Measurements from ENCODE around the gene PHTF2.

The PHTF2 gene

GRCh38 chr7:77806425-77806824 is 7.9 kb downstream of the PHTF2 start:
- TF ChIP-seq POLR2AphosphoS5 (IDR thresholded peaks at IDR 0.05; ENCODE audit: low read depth, low read length): no peak
- TF ChIP-seq POU2F2 (IDR thresholded peaks at IDR 0.05; ENCODE audit: low read depth, low read length): no peak
- no peak for TF ChIP-seq SPI1 (IDR thresholded peaks at IDR 0.05; ENCODE audit: low read depth, low read length)
- TF ChIP-seq TAF1 (IDR thresholded peaks at IDR 0.05; ENCODE audit: low read depth, low read length): no peak
- TF ChIP-seq PAX5 (IDR thresholded peaks at IDR 0.05; ENCODE audit: insufficient read depth, low read length, severe bottlenecking): no peak
- no peak for TF ChIP-seq POLR2A (IDR thresholded peaks at IDR 0.05; ENCODE audit: low read depth, low read length)
- FAIRE-seq (no peak), DNase-seq (ENCODE audit: insufficient read length, low spot score) (no peak)

DNA sequence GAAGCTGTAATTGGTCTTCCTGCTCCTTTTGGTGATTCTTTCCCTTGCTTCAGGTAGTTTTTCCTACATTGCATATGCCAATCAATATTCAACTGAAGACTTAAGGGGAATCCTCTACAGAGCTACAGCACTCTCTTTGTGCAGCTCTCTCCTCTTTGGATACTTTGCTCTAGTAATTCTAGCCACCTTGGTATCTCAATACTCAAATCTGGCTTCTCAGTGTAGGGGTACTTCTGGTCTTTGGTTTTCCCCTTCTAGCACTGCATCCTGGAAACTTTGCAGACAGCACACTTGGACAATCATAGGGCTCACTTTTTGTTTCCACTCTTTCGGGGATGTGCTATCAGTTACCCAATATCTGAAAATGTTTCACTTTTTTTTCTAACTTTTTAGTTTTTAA is 9.9 kb downstream of the PHTF2 start:
- TF ChIP-seq TAF1 (IDR thresholded peaks at IDR 0.05; ENCODE audit: low read depth, low read length): no peak
- TF ChIP-seq SPI1 (IDR thresholded peaks at IDR 0.05; ENCODE audit: low read depth, low read length): no peak
- TF ChIP-seq POU2F2 (IDR thresholded peaks at IDR 0.05; ENCODE audit: low read depth, low read length): no peak
- no peak for TF ChIP-seq POLR2A (IDR thresholded peaks at IDR 0.05; ENCODE audit: low read depth, low read length)
- TF ChIP-seq PAX5 (IDR thresholded peaks at IDR 0.05; ENCODE audit: insufficient read depth, low read length, severe bottlenecking): no peak
- TF ChIP-seq POLR2AphosphoS5 (IDR thresholded peaks at IDR 0.05; ENCODE audit: low read depth, low read length): no peak
- DNase-seq (ENCODE audit: insufficient read length, low spot score) (no peak), FAIRE-seq (no peak)

DNA sequence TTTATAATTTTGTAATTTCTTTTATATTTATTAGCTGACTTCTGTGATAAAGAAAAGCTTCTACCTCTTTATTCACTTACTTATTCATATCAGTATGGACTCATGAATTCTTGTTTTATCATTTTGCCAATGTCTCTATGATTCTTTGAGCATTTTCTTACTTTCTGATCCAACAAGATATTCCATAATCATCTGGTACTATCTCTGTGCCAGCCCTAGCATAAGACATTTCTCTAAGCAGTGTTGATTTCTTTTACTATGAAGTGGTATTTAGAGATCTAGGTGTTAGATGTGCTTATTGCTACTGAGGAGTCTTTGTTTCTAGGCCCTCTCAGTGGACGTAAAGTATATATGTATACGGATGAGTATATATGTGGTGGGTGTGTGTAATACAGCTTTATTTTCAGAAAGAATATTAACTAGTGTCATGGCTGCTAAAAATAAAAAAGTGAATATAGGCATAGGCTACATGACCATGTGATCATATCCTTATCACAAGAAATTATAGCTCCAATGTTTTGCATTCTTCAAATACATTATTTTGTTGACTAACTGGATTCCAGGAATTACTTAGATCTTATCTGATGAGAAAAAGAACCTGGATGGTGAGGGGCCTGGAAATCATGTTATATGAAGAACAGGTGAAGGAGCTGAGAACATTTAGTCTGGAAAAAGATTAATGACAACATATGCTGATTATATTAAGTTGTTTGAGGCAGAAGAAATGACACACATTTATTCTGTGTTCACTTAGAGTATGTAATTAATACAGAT is 13.1 kb downstream of the PHTF2 start:
- DNase-seq (ENCODE audit: insufficient read length, low spot score) (no peak), FAIRE-seq (peak; percentile 45)
- TF ChIP-seq POU2F2 (IDR thresholded peaks at IDR 0.05; ENCODE audit: low read depth, low read length) (no peak), SPI1 (IDR thresholded peaks at IDR 0.05; ENCODE audit: low read depth, low read length) (no peak), TAF1 (IDR thresholded peaks at IDR 0.05; ENCODE audit: low read depth, low read length) (no peak), POLR2AphosphoS5 (IDR thresholded peaks at IDR 0.05; ENCODE audit: low read depth, low read length) (no peak), PAX5 (IDR thresholded peaks at IDR 0.05; ENCODE audit: insufficient read depth, low read length, severe bottlenecking) (no peak), POLR2A (IDR thresholded peaks at IDR 0.05; ENCODE audit: low read depth, low read length) (no peak)

DNA sequence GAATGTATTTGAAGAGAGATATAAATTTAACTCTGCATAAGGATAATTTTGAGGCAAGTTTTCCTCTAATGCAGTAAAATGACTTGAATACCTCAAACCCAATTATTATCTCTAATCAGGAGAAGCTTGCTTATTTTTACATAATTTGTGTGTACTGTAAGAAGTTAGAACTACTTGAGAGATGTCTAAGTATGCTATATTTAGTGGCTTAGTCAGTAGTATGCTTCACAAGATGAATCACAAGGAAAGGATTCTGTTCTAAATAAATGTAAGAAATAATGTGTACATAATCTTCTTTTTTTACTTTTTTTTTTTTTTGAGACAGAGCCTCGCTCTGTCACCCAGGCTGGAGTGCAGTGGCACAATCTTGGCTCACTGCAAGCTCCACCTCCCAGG is 13.7 kb downstream of the PHTF2 start:
- DNase-seq (ENCODE audit: insufficient read length, low spot score) (no peak), FAIRE-seq (no peak)
- TF ChIP-seq SPI1 (IDR thresholded peaks at IDR 0.05; ENCODE audit: low read depth, low read length): no peak
- no peak for TF ChIP-seq POU2F2 (IDR thresholded peaks at IDR 0.05; ENCODE audit: low read depth, low read length)
- no peak for TF ChIP-seq POLR2AphosphoS5 (IDR thresholded peaks at IDR 0.05; ENCODE audit: low read depth, low read length)
- TF ChIP-seq POLR2A (IDR thresholded peaks at IDR 0.05; ENCODE audit: low read depth, low read length): no peak

GRCh38 chr7:77813180-77813579 is 14.6 kb downstream of the PHTF2 start:
- TF ChIP-seq SPI1 (IDR thresholded peaks at IDR 0.05; ENCODE audit: low read depth, low read length) (no peak), POU2F2 (IDR thresholded peaks at IDR 0.05; ENCODE audit: low read depth, low read length) (no peak), PAX5 (IDR thresholded peaks at IDR 0.05; ENCODE audit: insufficient read depth, low read length, severe bottlenecking) (no peak), POLR2AphosphoS5 (IDR thresholded peaks at IDR 0.05; ENCODE audit: low read depth, low read length) (no peak), TAF1 (IDR thresholded peaks at IDR 0.05; ENCODE audit: low read depth, low read length) (no peak), POLR2A (IDR thresholded peaks at IDR 0.05; ENCODE audit: low read depth, low read length) (no peak)
- FAIRE-seq (no peak), DNase-seq (ENCODE audit: insufficient read length, low spot score) (no peak)

DNA sequence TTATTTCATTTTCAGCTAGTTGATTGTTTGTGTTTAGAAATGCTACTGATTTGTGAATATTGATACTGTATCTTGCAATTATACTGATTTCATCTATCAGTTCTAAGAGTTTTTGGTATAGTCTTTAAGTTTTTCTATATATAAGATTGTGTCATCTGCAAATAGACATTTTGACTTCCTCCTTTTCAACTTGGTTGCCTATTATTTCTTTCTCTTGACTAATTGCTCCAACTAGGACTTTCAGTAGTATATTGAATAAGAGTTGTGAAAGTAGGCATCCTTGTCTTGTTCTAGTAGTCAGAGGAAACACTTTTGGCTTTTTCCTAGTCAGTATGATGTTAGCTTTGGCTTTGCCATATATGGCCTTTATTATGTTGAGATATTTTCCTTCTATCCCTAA is 20.4 kb downstream of the PHTF2 start:
- DNase-seq (ENCODE audit: insufficient read length, low spot score) (no peak), FAIRE-seq (no peak)
- TF ChIP-seq POLR2AphosphoS5 (IDR thresholded peaks at IDR 0.05; ENCODE audit: low read depth, low read length): no peak
- no peak for TF ChIP-seq PAX5 (IDR thresholded peaks at IDR 0.05; ENCODE audit: insufficient read depth, low read length, severe bottlenecking)
- no peak for TF ChIP-seq POLR2A (IDR thresholded peaks at IDR 0.05; ENCODE audit: low read depth, low read length)
- no peak for TF ChIP-seq SPI1 (IDR thresholded peaks at IDR 0.05; ENCODE audit: low read depth, low read length)
- no peak for TF ChIP-seq TAF1 (IDR thresholded peaks at IDR 0.05; ENCODE audit: low read depth, low read length)
- TF ChIP-seq POU2F2 (IDR thresholded peaks at IDR 0.05; ENCODE audit: low read depth, low read length): no peak

- DNase-seq (ENCODE audit: insufficient read length, low spot score) (no peak), FAIRE-seq (no peak)
- TF ChIP-seq TAF1 (IDR thresholded peaks at IDR 0.05; ENCODE audit: low read depth, low read length) (no peak), POLR2A (IDR thresholded peaks at IDR 0.05; ENCODE audit: low read depth, low read length) (no peak), POLR2AphosphoS5 (IDR thresholded peaks at IDR 0.05; ENCODE audit: low read depth, low read length) (no peak), SPI1 (IDR thresholded peaks at IDR 0.05; ENCODE audit: low read depth, low read length) (no peak), PAX5 (IDR thresholded peaks at IDR 0.05; ENCODE audit: insufficient read depth, low read length, severe bottlenecking) (no peak), POU2F2 (IDR thresholded peaks at IDR 0.05; ENCODE audit: low read depth, low read length) (no peak)
Measured at GRCh38 chr7:77820967-77821366, 22.4 kb downstream of the PHTF2 start.

- DNase-seq (ENCODE audit: insufficient read length, low spot score) (no peak), FAIRE-seq (no peak)
- no peak for TF ChIP-seq POU2F2 (IDR thresholded peaks at IDR 0.05; ENCODE audit: low read depth, low read length)
- no peak for TF ChIP-seq TAF1 (IDR thresholded peaks at IDR 0.05; ENCODE audit: low read depth, low read length)
- TF ChIP-seq POLR2AphosphoS5 (IDR thresholded peaks at IDR 0.05; ENCODE audit: low read depth, low read length): no peak
- no peak for TF ChIP-seq POLR2A (IDR thresholded peaks at IDR 0.05; ENCODE audit: low read depth, low read length)
- no peak for TF ChIP-seq PAX5 (IDR thresholded peaks at IDR 0.05; ENCODE audit: insufficient read depth, low read length, severe bottlenecking)
- no peak for TF ChIP-seq SPI1 (IDR thresholded peaks at IDR 0.05; ENCODE audit: low read depth, low read length)
Measured at GRCh38 chr7:77822269-77822668, 23.7 kb downstream of the PHTF2 start.

DNA sequence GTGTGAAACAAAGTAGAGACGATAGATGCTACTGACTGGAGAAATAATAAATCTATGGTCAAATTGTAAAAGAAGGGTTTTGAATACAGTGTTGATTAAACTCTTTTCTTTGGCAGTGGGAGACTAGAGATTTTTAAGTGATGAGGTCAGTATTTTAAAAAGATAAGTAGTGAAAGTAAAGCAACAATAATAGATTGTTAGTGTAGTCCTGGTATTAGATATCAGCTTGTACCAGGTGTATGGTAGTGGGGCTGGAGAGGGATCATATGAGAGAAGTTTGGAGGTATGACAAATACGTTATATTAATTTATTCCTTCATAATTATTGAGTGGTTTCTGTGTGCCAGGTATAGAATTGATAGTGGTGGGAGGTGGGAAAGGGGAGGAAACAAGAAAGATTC is 25.2 kb downstream of the PHTF2 start:
- FAIRE-seq: no peak
- TF ChIP-seq SPI1 (IDR thresholded peaks at IDR 0.05; ENCODE audit: low read depth, low read length): no peak
- TF ChIP-seq POU2F2 (IDR thresholded peaks at IDR 0.05; ENCODE audit: low read depth, low read length): no peak
- TF ChIP-seq TAF1 (IDR thresholded peaks at IDR 0.05; ENCODE audit: low read depth, low read length): no peak
- TF ChIP-seq POLR2AphosphoS5 (IDR thresholded peaks at IDR 0.05; ENCODE audit: low read depth, low read length): no peak
- TF ChIP-seq POLR2A (IDR thresholded peaks at IDR 0.05; ENCODE audit: low read depth, low read length): no peak
- TF ChIP-seq PAX5 (IDR thresholded peaks at IDR 0.05; ENCODE audit: insufficient read depth, low read length, severe bottlenecking): no peak
- no peak for DNase-seq (ENCODE audit: insufficient read length, low spot score)

All from GM12891 (cell line).